Parathyroid adenoma (tissue), 2 donors: ENCODE data around the gene CLEC17A.

Experiments used
- H2AFZ ChIP-seq: fragments of 300-600 bp; sonication (generic); one replicate; pipeline ENCODE4 v1.7.0; 2017; ENCODE audit warnings: antibody characterized with exemption, mild to moderate bottlenecking
- H3K27ac ChIP-seq: fragments of 300-600 bp; sonication (generic); one replicate; pipeline ENCODE4 v1.7.0; 2017
- H3K27me3 ChIP-seq: fragments of 300-600 bp; sonication (generic); one replicate; pipeline ENCODE4 v1.7.0; 2017; ENCODE audit warnings: low read length; ENCODE audit not compliant: control insufficient read depth, insufficient read depth
- H3K36me3 ChIP-seq: fragments of 300-600 bp; sonication (generic); one replicate; pipeline ENCODE4 v1.7.0; 2017; ENCODE audit warnings: low read length; ENCODE audit not compliant: control insufficient read depth, insufficient read depth
- H3K4me1 ChIP-seq: fragments of 300-600 bp; sonication (generic); one replicate; pipeline ENCODE4 v1.7.0; 2017; ENCODE audit warnings: control low read depth
- H3K4me2 ChIP-seq: fragments of 300-600 bp; sonication (generic); one replicate; pipeline ENCODE4 v1.7.0; 2017; ENCODE audit warnings: low read length
- H3K4me3 ChIP-seq: fragments of 300-600 bp; sonication (generic); one replicate; pipeline ENCODE4 v1.7.0; 2017; ENCODE audit warnings: low read depth, low read length
- H3K79me2 ChIP-seq: fragments of 300-600 bp; sonication (generic); one replicate; pipeline ENCODE4 v1.7.0; 2017; ENCODE audit warnings: control low read depth
- H3K9ac ChIP-seq: fragments of 300-600 bp; sonication (generic); one replicate; pipeline ENCODE4 v1.7.0; 2017; ENCODE audit warnings: mild to moderate bottlenecking
- H3K9me3 ChIP-seq: fragments of 300-600 bp; sonication (generic); one replicate; pipeline ENCODE4 v1.7.0; 2017; ENCODE audit warnings: low read length; ENCODE audit not compliant: control insufficient read depth
- TF ChIP-seq, protein P1 (sequence below): fragments of 300-600 bp; sonication (generic); IDR thresholded peaks from one replicate; pipeline ENCODE4 v1.7.0; 2017; ENCODE audit warnings: antibody characterized with exemption, mild to moderate bottlenecking
- donor health status: primary hyperparathyroidism.

CLEC17A gene

DNA sequence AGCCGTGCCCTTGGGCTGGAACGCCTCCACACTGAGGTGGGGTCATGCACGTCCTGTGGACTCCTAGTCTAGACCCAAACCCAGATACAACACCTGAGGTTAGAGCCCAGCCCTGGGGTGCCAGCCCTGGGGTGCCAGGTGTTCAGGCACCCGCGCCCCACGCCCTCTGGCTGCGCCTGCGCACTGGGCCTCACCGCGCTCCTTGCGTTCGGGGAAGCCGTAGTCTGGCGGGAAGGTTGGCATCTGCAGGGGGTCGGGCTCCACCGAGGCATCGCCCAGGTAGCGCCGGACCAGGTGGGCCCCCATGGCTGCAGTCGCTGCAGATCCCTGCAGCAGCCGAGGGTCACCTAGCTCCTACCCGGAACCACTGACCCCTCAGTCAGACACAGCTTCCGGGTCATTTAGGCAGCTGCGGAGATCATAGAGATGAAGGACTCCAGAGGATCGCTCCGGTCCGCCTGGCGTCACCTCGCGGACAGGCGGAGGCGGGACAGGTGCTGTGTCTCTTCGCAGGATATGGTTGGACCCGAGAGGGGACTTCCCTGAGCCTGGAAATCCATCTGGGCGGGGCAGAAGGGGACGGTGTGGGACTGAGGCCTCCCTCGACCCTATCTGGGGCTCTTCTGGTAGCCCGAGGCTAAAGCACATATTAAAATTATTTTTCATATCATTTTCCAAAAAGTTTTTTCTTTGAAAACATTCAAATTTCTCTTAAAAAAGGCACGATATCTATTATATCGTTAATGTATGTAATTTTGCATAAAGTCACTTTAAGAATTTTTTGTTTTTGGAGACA is 11.0 kb upstream of the CLEC17A start, which contains the start of gene NDUFB7:
Gene NDUFB7 (minus strand): TSS at position 372 of the 796 bp plus-strand sequence. CDS start 66 bp downstream, at position 306.
- Histone ChIP-seq H3K9me3 (no peaks in the 10 kb centered on the region), H2AFZ (peak within 1 kb of the TSS; percentile 94), H3K4me2 (peak within 1 kb of the TSS; percentile 98), H3K79me2 (peaks cover 23% of the 10 kb centered on the region), H3K4me3 (peak within 1 kb of the TSS; percentile 100), H3K4me1 (peaks cover 9% of the 10 kb centered on the region), H3K27me3 (no peaks in the 10 kb centered on the region), H3K9ac (peak within 1 kb of the TSS; percentile 78), H3K27ac (peak within 1 kb of the TSS; percentile 91), H3K36me3 (no peaks in the 10 kb centered on the region)
- TF ChIP-seq, protein P1, sequence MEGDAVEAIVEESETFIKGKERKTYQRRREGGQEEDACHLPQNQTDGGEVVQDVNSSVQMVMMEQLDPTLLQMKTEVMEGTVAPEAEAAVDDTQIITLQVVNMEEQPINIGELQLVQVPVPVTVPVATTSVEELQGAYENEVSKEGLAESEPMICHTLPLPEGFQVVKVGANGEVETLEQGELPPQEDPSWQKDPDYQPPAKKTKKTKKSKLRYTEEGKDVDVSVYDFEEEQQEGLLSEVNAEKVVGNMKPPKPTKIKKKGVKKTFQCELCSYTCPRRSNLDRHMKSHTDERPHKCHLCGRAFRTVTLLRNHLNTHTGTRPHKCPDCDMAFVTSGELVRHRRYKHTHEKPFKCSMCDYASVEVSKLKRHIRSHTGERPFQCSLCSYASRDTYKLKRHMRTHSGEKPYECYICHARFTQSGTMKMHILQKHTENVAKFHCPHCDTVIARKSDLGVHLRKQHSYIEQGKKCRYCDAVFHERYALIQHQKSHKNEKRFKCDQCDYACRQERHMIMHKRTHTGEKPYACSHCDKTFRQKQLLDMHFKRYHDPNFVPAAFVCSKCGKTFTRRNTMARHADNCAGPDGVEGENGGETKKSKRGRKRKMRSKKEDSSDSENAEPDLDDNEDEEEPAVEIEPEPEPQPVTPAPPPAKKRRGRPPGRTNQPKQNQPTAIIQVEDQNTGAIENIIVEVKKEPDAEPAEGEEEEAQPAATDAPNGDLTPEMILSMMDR = peak; percentile 86

DNA sequence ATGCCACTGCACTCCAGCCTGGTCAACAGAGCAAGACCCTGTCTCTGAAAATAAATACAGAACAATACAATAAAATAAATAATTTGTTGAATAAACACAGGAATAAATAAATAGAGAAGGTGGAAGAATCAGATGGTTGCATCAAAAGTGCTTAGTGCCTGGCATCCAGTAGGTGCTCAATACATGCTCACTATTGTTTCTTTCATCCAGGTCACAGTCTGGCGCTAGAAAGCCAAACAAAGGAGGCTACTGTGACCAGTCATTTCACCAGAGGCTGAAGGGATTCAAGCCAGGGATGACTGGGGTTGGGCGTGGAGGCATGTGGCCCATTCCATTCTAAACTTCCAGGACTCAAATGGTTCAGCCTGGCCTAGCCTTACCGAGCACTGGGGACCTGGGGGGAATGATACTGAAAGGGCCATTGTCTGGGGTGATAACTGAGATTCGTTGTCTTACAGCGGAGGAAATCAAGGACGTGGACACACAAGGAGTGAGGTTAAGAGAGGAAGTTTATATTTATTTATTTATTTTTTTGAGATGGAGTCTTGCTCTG is 7.4 kb upstream of the CLEC17A start:
- Histone ChIP-seq H3K9ac (no peak overlapping the region), H3K4me1 (peaks cover 7% of the 10 kb centered on the region), H3K79me2 (peaks cover 14% of the 10 kb centered on the region), H3K27ac (no peak overlapping the region), H2AFZ (no peak overlapping the region), H3K4me2 (no peak overlapping the region), H3K4me3 (no peak overlapping the region), H3K27me3 (no peaks in the 10 kb centered on the region), H3K36me3 (no peaks in the 10 kb centered on the region), H3K9me3 (no peaks in the 10 kb centered on the region)
- TF ChIP-seq, protein P1 = no peak

DNA sequence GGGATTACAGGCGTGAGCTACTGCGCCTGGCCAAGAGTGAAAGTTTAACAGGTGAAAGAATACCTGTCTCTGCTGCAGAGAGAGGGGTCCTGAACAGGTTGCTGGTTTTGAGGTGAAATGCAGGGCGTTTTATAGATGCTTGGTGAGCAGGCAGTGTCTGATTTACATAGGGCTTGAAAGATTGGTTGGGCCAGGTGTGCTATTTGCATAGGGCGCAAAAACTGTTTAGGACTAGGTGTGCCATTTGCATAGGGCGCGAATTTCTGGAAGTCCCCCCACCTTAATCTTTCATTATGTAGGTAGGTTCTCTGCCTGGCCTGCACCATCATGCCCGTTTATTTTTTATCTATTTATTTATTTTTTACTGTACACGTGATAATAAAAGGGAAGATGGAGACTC is 6.5 kb upstream of the CLEC17A start:
- H3K4me2 ChIP-seq = no peak overlapping the region
- H3K4me3 ChIP-seq = no peak overlapping the region
- TF ChIP-seq, protein P1 = no peak
- H3K4me1 ChIP-seq = no peaks in the 10 kb centered on the region
- H3K27me3 ChIP-seq = no peaks in the 10 kb centered on the region
- peaks cover 5% of the 10 kb centered on the region for H3K79me2 ChIP-seq
- no peak overlapping the region for H3K9ac ChIP-seq
- H3K36me3 ChIP-seq = no peaks in the 10 kb centered on the region
- H3K27ac ChIP-seq = no peak overlapping the region
- H3K9me3 ChIP-seq = no peaks in the 10 kb centered on the region
- H2AFZ ChIP-seq = no peak overlapping the region

DNA sequence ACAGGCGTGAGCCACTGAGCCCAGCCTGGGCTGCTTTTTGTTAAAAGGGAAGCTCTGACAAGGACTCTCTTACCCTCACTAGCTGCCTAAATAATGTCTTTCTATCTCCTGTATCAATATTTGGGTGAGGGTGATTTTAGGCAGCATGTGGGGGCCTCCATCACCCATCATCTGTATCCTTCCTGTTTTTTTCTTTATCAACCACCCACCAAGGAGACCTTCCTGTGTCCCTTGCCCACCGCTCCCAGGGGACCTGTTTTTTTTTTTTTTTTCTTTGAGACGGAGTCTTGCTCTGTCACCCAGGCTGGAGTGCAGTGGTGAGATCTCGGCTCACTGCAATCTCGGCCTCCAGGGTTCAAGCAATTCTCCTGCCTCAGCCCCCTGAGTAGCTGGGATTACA is 5.6 kb upstream of the CLEC17A start:
- no peak overlapping the region for H3K27ac ChIP-seq
- no peaks in the 10 kb centered on the region for H3K27me3 ChIP-seq
- H3K4me3 ChIP-seq = no peak overlapping the region
- no peak overlapping the region for H3K9ac ChIP-seq
- TF ChIP-seq, protein P1 = no peak
- H3K4me1 ChIP-seq = no peaks in the 10 kb centered on the region
- H2AFZ ChIP-seq = no peak overlapping the region
- H3K36me3 ChIP-seq = no peaks in the 10 kb centered on the region
- H3K9me3 ChIP-seq = no peaks in the 10 kb centered on the region
- no peak overlapping the region for H3K4me2 ChIP-seq
- no peaks in the 10 kb centered on the region for H3K79me2 ChIP-seq
